Vagina (tissue), 2 donors: ENCODE results near the gene GUCY2F. TPM values are rescaled to one million over a fixed set of nuclear protein-coding genes. Genes with fewer than 3 reads are reported as not detected.

ENCODE experiments used
- DNase-seq, 2 donors: peaks; one replicate each; pipeline ENCODE4 v3.0.0-alpha.2; 2017; ENCODE audit errors: extremely low spot score in 2 of 2
- H3K27ac ChIP-seq: fragments of 200-600 bp; sonication (generic); one replicate; pipeline ENCODE4 v1.5.1; 2019
- H3K27me3 ChIP-seq: fragments of 200-600 bp; sonication (generic); one replicate; pipeline ENCODE4 v1.5.1; 2019
- H3K36me3 ChIP-seq, 2 donors: fragments of 200-600 bp; sonication (generic); one replicate each; pipeline ENCODE4 v1.5.1; 2017 to 2019
- H3K4me1 ChIP-seq: fragments of 200-600 bp; sonication (generic); one replicate; pipeline ENCODE4 v1.5.1; 2019
- H3K4me3 ChIP-seq, 2 donors: fragments of 200-600 bp; sonication (generic); 1 replicate in 1 of 2; 2 replicates in 1 of 2; pipeline ENCODE4 v1.5.1; 2016 to 2019
- H3K9me3 ChIP-seq: fragments of 200-600 bp; sonication (generic); one replicate; pipeline ENCODE4 v1.5.1; 2019
- POLR2A ChIP-seq, 2 donors: fragments of 450-650 bp; IDR thresholded peaks; one replicate each; pipeline ENCODE4 v1.6.1; 2017; ENCODE audit warnings: antibody characterized with exemption in 2 of 2, mild to moderate bottlenecking in 2 of 2, moderate library complexity in 2 of 2
- POLR2AphosphoS5 ChIP-seq, 2 donors: sonication (generic); formaldehyde crosslinking; IDR thresholded peaks; one replicate each; pipeline ENCODE4 v1.9.0; 2017; ENCODE audit warnings: antibody characterized with exemption in 2 of 2, mild to moderate bottlenecking in 2 of 2, low read depth in 1 of 2; ENCODE audit not compliant: insufficient read depth in 1 of 2
- intact Hi-C: fragments of 100-400 bp; cut with DNase I; formaldehyde crosslinking; loops from one replicate; pipeline ENCODE4 v1.15.1; 2023
- total RNA-seq: library from RNA; depleted of rRNA; stranded (reverse); fragments of >200 nt; gene quantifications from one replicate; pipeline ENCODE4 v1.2.3, GENCODE V29; 2016
- TF ChIP-seq, protein P1 (sequence below), 3 experiments: fragments of 450-650 bp in 2 of 3; fragments of 200-600 bp in 1 of 3; sonication (generic) in 1 of 3; IDR thresholded peaks; one replicate each; pipeline ENCODE4 v1.5.1; 2017 to 2019; ENCODE audit warnings: antibody characterized with exemption in 3 of 3, mild to moderate bottlenecking in 2 of 3, moderate library complexity in 2 of 3

GUCY2F gene
- total RNA-seq, 1 donor from 2014 or later, result not detected

DNA sequence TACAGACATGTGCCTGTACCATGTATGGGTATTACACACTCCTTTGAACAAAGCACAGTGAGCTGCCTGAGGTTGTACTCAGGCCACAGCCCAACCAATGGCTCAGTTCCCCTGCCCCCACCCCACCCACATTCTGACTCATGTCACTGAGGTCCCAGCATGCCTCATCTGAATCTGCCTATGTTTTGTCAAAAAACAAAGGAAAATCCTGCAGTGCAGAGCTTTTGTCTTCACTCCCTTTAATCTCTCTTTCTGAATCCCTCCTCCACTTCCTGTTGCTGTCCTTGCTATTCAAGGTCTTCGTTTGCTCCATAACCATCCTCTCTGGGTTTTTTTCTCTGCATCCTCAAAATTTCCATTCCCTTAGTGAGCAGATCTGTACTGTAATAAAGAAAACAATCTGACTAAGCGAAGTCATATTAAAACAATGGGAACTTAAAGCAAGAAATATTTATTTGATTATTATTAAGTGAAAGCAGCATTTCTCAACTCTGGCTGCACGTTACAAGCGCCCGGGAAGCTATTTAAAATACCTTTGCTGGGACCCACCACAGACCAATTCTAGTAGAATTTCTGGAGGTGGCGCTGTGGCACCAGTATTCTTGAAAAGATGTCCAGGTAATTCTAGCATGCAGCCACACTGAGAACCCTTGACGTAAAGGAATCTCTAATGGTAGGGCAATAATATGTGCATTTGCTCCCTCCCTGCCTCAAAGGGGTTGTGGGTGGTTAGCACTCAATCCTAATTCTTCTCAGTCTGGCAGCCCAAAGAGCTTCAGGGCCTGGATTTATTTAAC is 8.7 kb downstream of the GUCY2F start:
- Histone ChIP-seq H3K4me1 (no peaks in the 10 kb centered on the region), H3K27me3 (no peaks in the 10 kb centered on the region)
- intact Hi-C loops, result no loop called here

DNA sequence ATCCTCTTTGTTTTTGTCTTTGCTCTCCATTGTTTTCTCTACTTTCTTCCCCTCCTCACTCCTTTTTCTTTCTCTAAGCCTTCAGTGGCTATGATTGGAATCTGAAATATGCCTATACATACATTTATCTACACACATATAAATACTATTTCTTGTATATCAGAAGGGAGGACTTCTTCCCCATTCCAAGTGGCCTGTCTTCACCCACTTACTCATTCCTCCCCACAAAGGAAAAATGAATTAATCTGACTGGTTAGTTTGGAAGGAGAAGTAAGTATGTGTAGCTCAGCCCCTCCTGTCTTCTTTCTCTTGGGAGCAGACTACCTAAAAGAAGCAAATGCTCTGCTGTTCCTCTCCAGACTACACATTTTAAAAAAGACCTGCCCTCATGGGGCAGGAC is 17.7 kb downstream of the GUCY2F start:
- Histone ChIP-seq H3K9me3 (no peaks in the 10 kb centered on the region), H3K36me3 (no peaks in the 10 kb centered on the region), H3K27me3 (no peaks in the 10 kb centered on the region), H3K4me3 (no peak overlapping the region), H3K27ac (no peak overlapping the region), H3K4me1 (no peaks in the 10 kb centered on the region)
- intact Hi-C loops, result no loop called here
- DNase-seq, result no peak
- TF ChIP-seq POLR2AphosphoS5 (IDR thresholded peaks at IDR 0.05; ENCODE audit: insufficient read depth in 1 of 2, low read depth in 1 of 2) (no peak), POLR2A (IDR thresholded peaks at IDR 0.05) (no peak)
- TF ChIP-seq, protein P1, sequence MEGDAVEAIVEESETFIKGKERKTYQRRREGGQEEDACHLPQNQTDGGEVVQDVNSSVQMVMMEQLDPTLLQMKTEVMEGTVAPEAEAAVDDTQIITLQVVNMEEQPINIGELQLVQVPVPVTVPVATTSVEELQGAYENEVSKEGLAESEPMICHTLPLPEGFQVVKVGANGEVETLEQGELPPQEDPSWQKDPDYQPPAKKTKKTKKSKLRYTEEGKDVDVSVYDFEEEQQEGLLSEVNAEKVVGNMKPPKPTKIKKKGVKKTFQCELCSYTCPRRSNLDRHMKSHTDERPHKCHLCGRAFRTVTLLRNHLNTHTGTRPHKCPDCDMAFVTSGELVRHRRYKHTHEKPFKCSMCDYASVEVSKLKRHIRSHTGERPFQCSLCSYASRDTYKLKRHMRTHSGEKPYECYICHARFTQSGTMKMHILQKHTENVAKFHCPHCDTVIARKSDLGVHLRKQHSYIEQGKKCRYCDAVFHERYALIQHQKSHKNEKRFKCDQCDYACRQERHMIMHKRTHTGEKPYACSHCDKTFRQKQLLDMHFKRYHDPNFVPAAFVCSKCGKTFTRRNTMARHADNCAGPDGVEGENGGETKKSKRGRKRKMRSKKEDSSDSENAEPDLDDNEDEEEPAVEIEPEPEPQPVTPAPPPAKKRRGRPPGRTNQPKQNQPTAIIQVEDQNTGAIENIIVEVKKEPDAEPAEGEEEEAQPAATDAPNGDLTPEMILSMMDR (IDR thresholded peaks at IDR 0.05), result no peak

More for the DNA sequence above, 8.7 kb downstream of the GUCY2F start:
- Histone ChIP-seq H3K4me3 (no peak overlapping the region), H3K36me3 (no peaks in the 10 kb centered on the region), H3K9me3 (no peaks in the 10 kb centered on the region), H3K27ac (no peak overlapping the region)
- TF ChIP-seq POLR2AphosphoS5 (IDR thresholded peaks at IDR 0.05; ENCODE audit: insufficient read depth in 1 of 2, low read depth in 1 of 2) (no peak), POLR2A (IDR thresholded peaks at IDR 0.05) (no peak)
- TF ChIP-seq, protein P1 (IDR thresholded peaks at IDR 0.05), result no peak
- no peak for DNase-seq

DNA sequence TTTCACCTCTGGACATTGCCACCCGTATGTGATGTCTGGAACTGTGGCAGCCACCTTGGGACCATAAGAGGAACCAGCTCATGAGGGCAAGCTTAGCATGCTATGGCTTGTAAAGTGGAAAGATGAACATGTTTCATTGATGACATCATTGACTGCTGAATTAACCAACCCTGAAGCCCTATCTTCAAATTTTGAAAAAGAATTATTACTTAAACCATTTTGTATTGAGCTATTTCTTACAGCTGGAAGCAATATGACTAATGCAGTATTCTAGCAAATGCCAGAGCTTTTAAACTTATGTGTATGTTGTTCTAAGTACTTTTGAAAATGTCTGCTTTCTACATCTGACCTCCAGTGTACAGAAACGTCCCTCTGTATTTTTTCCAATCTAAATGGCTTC is 18.1 kb downstream of the GUCY2F start:
- TF ChIP-seq, protein P1 (IDR thresholded peaks at IDR 0.05), result no peak
- TF ChIP-seq POLR2A (IDR thresholded peaks at IDR 0.05) (no peak), POLR2AphosphoS5 (IDR thresholded peaks at IDR 0.05; ENCODE audit: insufficient read depth in 1 of 2, low read depth in 1 of 2) (no peak)
- H3K9me3 ChIP-seq, result no peaks in the 10 kb centered on the region
- intact Hi-C loops, result no loop called here
- no peak overlapping the region for H3K4me3 ChIP-seq
- no peaks in the 10 kb centered on the region for H3K4me1 ChIP-seq
- H3K27me3 ChIP-seq, result no peaks in the 10 kb centered on the region
- DNase-seq, result no peak
- H3K36me3 ChIP-seq, result no peaks in the 10 kb centered on the region
- no peak overlapping the region for H3K27ac ChIP-seq

DNA sequence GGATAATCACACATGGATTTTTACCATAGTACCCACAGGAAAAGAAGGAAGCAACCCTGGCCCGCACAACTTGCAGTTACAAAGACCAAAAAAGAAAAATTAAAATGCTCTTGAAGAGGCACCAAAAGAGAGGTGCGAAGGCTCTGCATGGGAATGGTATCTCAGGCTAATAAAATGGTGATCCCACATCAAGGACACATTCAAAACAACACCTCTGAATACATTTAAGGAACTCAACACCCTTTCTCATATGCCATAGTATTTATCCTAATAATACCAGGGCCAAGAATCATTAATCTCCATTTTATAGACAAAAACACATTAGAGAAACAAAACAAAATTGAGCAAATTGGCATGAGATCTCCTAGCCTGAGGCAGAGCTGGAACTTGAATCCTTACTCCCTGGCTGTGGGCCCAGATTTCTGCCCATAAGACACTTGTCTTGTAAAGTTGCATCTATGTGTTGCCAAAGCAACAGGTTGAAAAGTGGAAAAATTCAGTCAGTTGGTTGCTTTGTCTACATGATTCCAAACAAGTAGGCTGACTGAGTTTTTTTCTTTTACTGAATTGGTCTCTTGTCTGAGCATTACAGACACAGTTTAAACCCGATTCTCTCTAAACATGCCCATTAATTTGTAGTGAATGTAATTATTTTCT is 33.5 kb downstream of the GUCY2F start:
- Histone ChIP-seq H3K9me3 (no peaks in the 10 kb centered on the region), H3K4me1 (no peaks in the 10 kb centered on the region), H3K4me3 (no peak overlapping the region), H3K27ac (no peak overlapping the region), H3K36me3 (no peaks in the 10 kb centered on the region), H3K27me3 (no peaks in the 10 kb centered on the region)
- TF ChIP-seq POLR2AphosphoS5 (IDR thresholded peaks at IDR 0.05; ENCODE audit: insufficient read depth in 1 of 2, low read depth in 1 of 2) (no peak), POLR2A (IDR thresholded peaks at IDR 0.05) (no peak)
- TF ChIP-seq, protein P1 (IDR thresholded peaks at IDR 0.05), result no peak
- intact Hi-C loops, result no loop called here
- DNase-seq, result no peak

DNA sequence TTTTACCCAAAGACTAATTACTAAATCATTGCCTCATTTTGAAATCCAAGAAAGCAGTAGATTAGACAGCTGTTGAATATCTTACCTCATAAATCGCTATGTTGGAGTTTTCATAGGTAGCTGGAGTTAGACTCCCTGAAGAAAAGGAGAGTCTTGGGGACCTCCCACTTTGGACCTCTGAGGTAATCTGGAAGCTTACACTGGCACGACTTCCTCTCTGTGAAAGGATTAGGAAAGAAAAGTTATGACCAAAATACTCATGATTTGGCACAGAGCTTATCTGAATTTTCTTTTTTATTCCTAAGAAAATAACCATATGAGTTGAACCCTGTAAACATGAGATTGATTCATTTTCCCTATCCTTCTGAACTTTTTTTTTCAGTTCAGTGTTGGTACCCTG is 40.6 kb downstream of the GUCY2F start:
- H3K36me3 ChIP-seq, result no peaks in the 10 kb centered on the region
- H3K27ac ChIP-seq, result no peak overlapping the region
- H3K4me1 ChIP-seq, result no peaks in the 10 kb centered on the region
- no peaks in the 10 kb centered on the region for H3K9me3 ChIP-seq
- H3K4me3 ChIP-seq, result no peak overlapping the region
- TF ChIP-seq, protein P1 (IDR thresholded peaks at IDR 0.05), result no peak
- TF ChIP-seq POLR2AphosphoS5 (IDR thresholded peaks at IDR 0.05; ENCODE audit: insufficient read depth in 1 of 2, low read depth in 1 of 2) (no peak), POLR2A (IDR thresholded peaks at IDR 0.05) (no peak)
- intact Hi-C loops, result no loop called here
- H3K27me3 ChIP-seq, result no peaks in the 10 kb centered on the region
- no peak for DNase-seq
